ENCODE results near the gene SV2C. TPM values are rescaled to one million over a fixed set of nuclear protein-coding genes. Genes with fewer than 3 reads are reported as not detected.

SV2C gene
- total and polyA plus RNA-seq, 10 of the 15 experiments (the other 5 are each of a cell fraction or from before 2014, with no cell fraction given), result under 0.01 to 1.1 (median 0.63) TPM

DNA sequence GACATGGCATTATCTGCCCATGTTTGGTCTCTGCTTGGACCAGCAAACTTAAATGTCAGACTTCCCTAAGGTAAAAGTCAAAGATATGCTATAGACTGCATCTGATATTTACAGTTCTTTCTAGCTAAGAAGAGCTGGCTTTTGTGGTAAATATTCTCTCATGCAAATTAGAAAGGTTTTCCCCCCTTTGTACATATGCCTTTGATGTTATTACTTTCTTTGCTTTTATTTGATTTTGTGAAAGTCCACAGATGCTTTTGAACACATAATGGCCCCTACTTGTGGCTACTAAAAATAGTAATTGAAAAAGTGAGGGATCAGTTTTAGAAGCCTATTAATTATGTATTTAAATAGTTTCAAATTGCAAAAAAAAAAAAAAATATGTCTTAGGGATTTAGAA, 104.2 kb downstream of the SV2C start (continued):
- TF ChIP-seq, protein P1, sequence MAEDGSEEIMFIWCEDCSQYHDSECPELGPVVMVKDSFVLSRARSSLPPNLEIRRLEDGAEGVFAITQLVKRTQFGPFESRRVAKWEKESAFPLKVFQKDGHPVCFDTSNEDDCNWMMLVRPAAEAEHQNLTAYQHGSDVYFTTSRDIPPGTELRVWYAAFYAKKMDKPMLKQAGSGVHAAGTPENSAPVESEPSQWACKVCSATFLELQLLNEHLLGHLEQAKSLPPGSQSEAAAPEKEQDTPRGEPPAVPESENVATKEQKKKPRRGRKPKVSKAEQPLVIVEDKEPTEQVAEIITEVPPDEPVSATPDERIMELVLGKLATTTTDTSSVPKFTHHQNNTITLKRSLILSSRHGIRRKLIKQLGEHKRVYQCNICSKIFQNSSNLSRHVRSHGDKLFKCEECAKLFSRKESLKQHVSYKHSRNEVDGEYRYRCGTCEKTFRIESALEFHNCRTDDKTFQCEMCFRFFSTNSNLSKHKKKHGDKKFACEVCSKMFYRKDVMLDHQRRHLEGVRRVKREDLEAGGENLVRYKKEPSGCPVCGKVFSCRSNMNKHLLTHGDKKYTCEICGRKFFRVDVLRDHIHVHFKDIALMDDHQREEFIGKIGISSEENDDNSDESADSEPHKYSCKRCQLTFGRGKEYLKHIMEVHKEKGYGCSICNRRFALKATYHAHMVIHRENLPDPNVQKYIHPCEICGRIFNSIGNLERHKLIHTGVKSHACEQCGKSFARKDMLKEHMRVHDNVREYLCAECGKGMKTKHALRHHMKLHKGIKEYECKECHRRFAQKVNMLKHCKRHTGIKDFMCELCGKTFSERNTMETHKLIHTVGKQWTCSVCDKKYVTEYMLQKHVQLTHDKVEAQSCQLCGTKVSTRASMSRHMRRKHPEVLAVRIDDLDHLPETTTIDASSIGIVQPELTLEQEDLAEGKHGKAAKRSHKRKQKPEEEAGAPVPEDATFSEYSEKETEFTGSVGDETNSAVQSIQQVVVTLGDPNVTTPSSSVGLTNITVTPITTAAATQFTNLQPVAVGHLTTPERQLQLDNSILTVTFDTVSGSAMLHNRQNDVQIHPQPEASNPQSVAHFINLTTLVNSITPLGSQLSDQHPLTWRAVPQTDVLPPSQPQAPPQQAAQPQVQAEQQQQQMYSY (CRISPR knock-in tag; IDR thresholded peaks at IDR 0.05), result no peak
- TF ChIP-seq SPI1 (IDR thresholded peaks at IDR 0.05; ENCODE audit: borderline replicate concordance, insufficient read depth, low read depth, low read length), result no peak

DNA sequence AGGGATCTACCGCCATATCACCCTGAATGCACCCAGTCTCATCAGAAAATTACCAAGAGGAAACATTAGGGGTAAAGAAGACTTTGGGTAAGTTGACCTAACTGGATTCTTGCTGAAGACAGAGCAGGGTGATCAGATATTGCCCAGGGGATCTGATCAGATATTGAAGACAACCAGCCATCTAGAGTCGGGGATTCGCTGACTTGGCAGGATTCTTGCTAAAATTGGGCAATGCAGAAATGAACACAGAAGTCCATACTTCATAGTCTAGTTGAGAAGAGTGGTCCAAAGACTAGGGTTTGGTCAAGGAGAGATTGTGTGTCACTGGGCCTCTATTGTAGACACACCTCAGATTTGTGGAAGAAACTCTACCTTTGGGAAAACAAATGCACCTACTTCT, 107.2 kb downstream of the SV2C start:
- ChIA-PET CTCF (no interaction called here), POLR2A (no interaction called here), SMC1A (ENCODE audit: uncharacterized antibody, unreplicated experiment) (interaction anchor here (1.0 kb wide), 1 partner anchor 24 kb away, joined by 3 read pairs; no protein-coding TSS in a partner anchor), RAD21 (ENCODE audit: unreplicated experiment) (no interaction called here)
- H3K79me2 ChIP-seq (ENCODE audit: control insufficient read depth, insufficient read depth, low read length), result no peaks in the 10 kb centered on the region
- no peaks in the 10 kb centered on the region for H3K36me3 ChIP-seq (ENCODE audit: control insufficient read depth in 2 of 2, insufficient read depth in 2 of 2, low read length in 1 of 2)
- no peak overlapping the region for H3K9ac ChIP-seq (ENCODE audit: control insufficient read depth, insufficient read depth, low read length)
- intact Hi-C loops (cut with micrococcal nuclease; ENCODE audit: unreplicated experiment) (no loop called here), in situ Hi-C loops (cut with MboI) (no loop called here)
- FAIRE-seq (no peak), ATAC-seq (no peak), DNase-seq (ENCODE audit: low read depth, low spot score) (no peak)
- 24% methylated on average over 3 of the region's 3 CpGs for WGBS (ENCODE audit: insufficient coverage, insufficient replicate concordance, low lambda C conversion rate, missing lambda C conversion rate)
- H3K4me1 ChIP-seq (ENCODE audit: control insufficient read depth, insufficient read depth, low read length), result no peaks in the 10 kb centered on the region
- no peak overlapping the region for H3K4me3 ChIP-seq
- no peak overlapping the region for H2AFZ ChIP-seq (ENCODE audit: control insufficient read depth, low read depth, low read length)
- no TSS peak for BruUV-seq (replicated peaks)
- H3K9me3 ChIP-seq (replicated peaks; ENCODE audit: control insufficient read depth, insufficient read depth, low read length), result peaks cover 3% of the 10 kb centered on the region; the same call in 1 of the 3 replicates
- no peak overlapping the region for H3K27ac ChIP-seq (ENCODE audit: control insufficient read depth, insufficient read depth)
- no peaks in the 10 kb centered on the region for H4K20me1 ChIP-seq (ENCODE audit: control insufficient read depth, insufficient read depth)
- H3K27me3 ChIP-seq (replicated peaks in 1 of 2; ENCODE audit: control insufficient read depth in 2 of 2, insufficient read depth in 2 of 2, low read length in 1 of 2), result no peaks in the 10 kb centered on the region
- no peak overlapping the region for H3K4me2 ChIP-seq (ENCODE audit: control insufficient read depth, insufficient read depth)
- TF ChIP-seq RUNX3 (IDR thresholded peaks at IDR 0.05; ENCODE audit: low read length) (no peak), BMI1 (IDR thresholded peaks at IDR 0.05; ENCODE audit: borderline replicate concordance) (no peak), TAF1 (IDR thresholded peaks at IDR 0.05; ENCODE audit: borderline replicate concordance, low read depth, low read length) (no peak), RELA (IDR thresholded peaks at IDR 0.05; ENCODE audit: borderline replicate concordance, partially characterized antibody) (no peak), KLF5 (IDR thresholded peaks at IDR 0.05; ENCODE audit: partially characterized antibody) (no peak), MTA2 (IDR thresholded peaks at IDR 0.05; ENCODE audit: low read depth) (no peak), BHLHE40 (IDR thresholded peaks at IDR 0.05; ENCODE audit: borderline replicate concordance in 1 of 2, low read depth in 2 of 2, low read length in 1 of 2) (no peak)
- TF ChIP-seq, protein P2, sequence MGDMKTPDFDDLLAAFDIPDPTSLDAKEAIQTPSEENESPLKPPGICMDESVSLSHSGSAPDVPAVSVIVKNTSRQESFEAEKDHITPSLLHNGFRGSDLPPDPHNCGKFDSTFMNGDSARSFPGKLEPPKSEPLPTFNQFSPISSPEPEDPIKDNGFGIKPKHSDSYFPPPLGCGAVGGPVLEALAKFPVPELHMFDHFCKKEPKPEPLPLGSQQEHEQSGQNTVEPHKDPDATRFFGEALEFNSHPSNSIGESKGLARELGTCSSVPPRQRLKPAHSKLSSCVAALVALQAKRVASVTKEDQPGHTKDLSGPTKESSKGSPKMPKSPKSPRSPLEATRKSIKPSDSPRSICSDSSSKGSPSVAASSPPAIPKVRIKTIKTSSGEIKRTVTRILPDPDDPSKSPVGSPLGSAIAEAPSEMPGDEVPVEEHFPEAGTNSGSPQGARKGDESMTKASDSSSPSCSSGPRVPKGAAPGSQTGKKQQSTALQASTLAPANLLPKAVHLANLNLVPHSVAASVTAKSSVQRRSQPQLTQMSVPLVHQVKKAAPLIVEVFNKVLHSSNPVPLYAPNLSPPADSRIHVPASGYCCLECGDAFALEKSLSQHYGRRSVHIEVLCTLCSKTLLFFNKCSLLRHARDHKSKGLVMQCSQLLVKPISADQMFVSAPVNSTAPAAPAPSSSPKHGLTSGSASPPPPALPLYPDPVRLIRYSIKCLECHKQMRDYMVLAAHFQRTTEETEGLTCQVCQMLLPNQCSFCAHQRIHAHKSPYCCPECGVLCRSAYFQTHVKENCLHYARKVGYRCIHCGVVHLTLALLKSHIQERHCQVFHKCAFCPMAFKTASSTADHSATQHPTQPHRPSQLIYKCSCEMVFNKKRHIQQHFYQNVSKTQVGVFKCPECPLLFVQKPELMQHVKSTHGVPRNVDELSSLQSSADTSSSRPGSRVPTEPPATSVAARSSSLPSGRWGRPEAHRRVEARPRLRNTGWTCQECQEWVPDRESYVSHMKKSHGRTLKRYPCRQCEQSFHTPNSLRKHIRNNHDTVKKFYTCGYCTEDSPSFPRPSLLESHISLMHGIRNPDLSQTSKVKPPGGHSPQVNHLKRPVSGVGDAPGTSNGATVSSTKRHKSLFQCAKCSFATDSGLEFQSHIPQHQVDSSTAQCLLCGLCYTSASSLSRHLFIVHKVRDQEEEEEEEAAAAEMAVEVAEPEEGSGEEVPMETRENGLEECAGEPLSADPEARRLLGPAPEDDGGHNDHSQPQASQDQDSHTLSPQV (IDR thresholded peaks at IDR 0.05), result no peak
- TF ChIP-seq, protein P3, sequence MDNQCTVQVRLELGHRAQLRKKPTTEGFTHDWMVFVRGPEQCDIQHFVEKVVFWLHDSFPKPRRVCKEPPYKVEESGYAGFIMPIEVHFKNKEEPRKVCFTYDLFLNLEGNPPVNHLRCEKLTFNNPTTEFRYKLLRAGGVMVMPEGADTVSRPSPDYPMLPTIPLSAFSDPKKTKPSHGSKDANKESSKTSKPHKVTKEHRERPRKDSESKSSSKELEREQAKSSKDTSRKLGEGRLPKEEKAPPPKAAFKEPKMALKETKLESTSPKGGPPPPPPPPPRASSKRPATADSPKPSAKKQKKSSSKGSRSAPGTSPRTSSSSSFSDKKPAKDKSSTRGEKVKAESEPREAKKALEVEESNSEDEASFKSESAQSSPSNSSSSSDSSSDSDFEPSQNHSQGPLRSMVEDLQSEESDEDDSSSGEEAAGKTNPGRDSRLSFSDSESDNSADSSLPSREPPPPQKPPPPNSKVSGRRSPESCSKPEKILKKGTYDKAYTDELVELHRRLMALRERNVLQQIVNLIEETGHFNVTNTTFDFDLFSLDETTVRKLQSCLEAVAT (IDR thresholded peaks at IDR 0.05), result no peak
- TF ChIP-seq, protein P4, sequence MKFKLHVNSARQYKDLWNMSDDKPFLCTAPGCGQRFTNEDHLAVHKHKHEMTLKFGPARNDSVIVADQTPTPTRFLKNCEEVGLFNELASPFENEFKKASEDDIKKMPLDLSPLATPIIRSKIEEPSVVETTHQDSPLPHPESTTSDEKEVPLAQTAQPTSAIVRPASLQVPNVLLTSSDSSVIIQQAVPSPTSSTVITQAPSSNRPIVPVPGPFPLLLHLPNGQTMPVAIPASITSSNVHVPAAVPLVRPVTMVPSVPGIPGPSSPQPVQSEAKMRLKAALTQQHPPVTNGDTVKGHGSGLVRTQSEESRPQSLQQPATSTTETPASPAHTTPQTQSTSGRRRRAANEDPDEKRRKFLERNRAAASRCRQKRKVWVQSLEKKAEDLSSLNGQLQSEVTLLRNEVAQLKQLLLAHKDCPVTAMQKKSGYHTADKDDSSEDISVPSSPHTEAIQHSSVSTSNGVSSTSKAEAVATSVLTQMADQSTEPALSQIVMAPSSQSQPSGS (IDR thresholded peaks at IDR 0.05; ENCODE audit: low read length), result no peak
